ENCODE measurements around the gene OAS2. TPM values are rescaled to one million over a fixed set of nuclear protein-coding genes. Genes with fewer than 3 reads are reported as not detected.

The OAS2 gene, protein sequence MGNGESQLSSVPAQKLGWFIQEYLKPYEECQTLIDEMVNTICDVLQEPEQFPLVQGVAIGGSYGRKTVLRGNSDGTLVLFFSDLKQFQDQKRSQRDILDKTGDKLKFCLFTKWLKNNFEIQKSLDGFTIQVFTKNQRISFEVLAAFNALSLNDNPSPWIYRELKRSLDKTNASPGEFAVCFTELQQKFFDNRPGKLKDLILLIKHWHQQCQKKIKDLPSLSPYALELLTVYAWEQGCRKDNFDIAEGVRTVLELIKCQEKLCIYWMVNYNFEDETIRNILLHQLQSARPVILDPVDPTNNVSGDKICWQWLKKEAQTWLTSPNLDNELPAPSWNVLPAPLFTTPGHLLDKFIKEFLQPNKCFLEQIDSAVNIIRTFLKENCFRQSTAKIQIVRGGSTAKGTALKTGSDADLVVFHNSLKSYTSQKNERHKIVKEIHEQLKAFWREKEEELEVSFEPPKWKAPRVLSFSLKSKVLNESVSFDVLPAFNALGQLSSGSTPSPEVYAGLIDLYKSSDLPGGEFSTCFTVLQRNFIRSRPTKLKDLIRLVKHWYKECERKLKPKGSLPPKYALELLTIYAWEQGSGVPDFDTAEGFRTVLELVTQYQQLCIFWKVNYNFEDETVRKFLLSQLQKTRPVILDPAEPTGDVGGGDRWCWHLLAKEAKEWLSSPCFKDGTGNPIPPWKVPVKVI
- total RNA-seq (1 to 10 TPM in 5 of 6 donors, under 1 TPM in 1; 0.79 to 3.9 (median 1.4) TPM), polyA plus RNA-seq (under 1 TPM; 0.84 to 0.94 TPM)

DNA sequence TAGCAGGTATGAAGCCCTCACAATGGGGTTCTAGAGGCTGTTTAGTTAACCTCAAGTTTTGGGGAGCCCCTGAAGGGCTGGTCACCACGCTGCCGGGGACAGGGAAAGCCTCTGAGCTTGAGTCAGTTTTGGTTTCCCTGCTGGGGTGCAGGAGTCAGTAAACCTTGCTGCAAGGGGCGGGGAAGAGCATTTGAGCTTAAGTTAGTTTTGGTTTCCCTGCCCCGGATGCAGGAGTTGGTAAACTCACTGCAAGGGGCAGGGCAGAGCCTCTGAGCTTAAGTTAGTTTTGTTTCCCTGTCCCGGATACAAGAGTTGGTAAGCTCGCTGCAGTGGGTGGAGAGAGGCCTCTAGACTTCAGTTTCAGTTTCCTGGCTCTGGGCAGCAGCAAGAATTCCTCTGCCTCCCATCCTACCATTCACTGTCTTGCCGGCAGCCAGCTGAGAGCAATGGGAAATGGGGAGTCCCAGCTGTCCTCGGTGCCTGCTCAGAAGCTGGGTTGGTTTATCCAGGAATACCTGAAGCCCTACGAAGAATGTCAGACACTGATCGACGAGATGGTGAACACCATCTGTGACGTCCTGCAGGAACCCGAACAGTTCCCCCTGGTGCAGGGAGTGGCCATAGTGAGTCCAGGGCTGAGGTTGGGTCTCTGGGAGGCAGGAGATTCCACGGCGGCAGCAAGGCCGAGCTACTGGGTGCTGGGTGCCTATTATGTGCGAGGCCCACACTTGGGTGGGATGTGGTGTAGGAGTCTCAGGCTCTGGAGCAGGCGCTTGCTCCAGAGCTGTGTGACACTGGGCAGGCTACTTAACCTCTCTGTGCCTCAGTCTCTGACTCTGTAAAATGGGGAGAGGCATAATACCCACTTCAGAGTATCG is at the start of gene OAS2:
Gene OAS2, plus strand, starts transcription at position 357 of the 878 bp plus-strand sequence. Its CDS starts 90 bp downstream, at position 447.
- Histone ChIP-seq H3K4me3 (peak within 1 kb of the TSS in 3 of 4 donors; percentile 10 to 38 (median 22)), H3K27me3 (no peaks in the 10 kb centered on the region), H3K9me3 (no peaks in the 10 kb centered on the region), H3K4me1 (no peaks in the 10 kb centered on the region), H3K27ac (peak within 1 kb of the TSS in 3 of 4 donors; percentile 8 to 74 (median 64)), H3K36me3 (no peaks in the 10 kb centered on the region)
- ATAC-seq (peak in 3 of 4 donors; percentile 87 to 92 (median 92)), DNase-seq (peak in 1 of 6 donors; percentile 26), FAIRE-seq (no peak)
- 47 to 48% methylated on average over 19 of the region's 19 CpGs for WGBS, 2 donors
- TF ChIP-seq, protein P1, sequence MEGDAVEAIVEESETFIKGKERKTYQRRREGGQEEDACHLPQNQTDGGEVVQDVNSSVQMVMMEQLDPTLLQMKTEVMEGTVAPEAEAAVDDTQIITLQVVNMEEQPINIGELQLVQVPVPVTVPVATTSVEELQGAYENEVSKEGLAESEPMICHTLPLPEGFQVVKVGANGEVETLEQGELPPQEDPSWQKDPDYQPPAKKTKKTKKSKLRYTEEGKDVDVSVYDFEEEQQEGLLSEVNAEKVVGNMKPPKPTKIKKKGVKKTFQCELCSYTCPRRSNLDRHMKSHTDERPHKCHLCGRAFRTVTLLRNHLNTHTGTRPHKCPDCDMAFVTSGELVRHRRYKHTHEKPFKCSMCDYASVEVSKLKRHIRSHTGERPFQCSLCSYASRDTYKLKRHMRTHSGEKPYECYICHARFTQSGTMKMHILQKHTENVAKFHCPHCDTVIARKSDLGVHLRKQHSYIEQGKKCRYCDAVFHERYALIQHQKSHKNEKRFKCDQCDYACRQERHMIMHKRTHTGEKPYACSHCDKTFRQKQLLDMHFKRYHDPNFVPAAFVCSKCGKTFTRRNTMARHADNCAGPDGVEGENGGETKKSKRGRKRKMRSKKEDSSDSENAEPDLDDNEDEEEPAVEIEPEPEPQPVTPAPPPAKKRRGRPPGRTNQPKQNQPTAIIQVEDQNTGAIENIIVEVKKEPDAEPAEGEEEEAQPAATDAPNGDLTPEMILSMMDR (IDR thresholded peaks at IDR 0.05), result no peak
- intact Hi-C loops (cut with DNase I), result no loop called here

DNA sequence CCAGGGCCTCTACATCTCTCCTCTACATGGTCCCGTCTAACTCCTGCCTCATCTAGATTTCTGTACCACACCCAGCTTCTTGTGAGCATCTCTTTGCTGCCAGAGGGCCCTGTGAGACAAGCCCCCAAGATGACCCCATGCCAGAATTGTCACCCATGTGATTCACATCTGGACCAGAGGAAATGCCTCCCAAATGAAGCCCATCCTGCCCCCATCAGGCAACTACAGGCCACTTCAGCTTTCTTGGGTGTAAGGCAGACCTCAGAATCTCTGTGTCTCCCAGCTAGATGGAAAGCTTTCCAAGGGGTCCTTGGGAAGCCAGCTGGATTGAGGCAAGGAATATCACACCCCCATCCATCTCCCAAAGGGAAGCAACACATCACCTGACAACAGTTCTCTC is 49.3 kb upstream of the OAS2 start:
- no peak for FAIRE-seq
- TF ChIP-seq, protein P1 (IDR thresholded peaks at IDR 0.05), result no peak
- ATAC-seq, result no peak

DNA sequence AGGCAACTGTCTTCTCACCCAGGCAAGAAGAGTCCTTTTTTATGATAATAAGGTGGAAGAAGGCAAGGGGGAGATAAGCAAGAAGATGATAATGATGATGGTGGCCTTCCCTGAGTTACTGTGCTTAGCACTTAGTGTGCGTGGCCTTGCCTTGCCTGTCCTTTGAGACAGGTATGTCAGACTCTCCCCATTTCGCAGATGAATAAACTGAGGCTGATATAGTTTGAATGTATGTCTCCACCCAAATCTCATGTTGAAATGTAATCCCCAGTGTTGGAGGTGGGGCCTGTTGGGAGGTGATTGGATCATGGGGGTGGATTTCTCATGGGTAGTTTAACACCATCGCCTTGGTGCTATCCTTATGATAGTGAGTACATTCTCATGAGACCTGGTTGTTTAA is 48.6 kb upstream of the OAS2 start:
- TF ChIP-seq, protein P1 (IDR thresholded peaks at IDR 0.05), result no peak
- Histone ChIP-seq H3K4me3 (no peak overlapping the region), H3K9me3 (no peaks in the 10 kb centered on the region), H3K4me1 (peaks cover 0 to 7% (median 0%) of the 10 kb centered on the region in 3 donors), H3K27me3 (no peaks in the 10 kb centered on the region), H3K27ac (no peak overlapping the region), H3K36me3 (no peaks in the 10 kb centered on the region)
- WGBS, 2 donors, result 86 to 92% methylated on average over 3 of the region's 3 CpGs
- FAIRE-seq, result no peak
- no peak for ATAC-seq
- no peak for DNase-seq
- intact Hi-C loops (cut with DNase I), result no loop called here

More for the DNA sequence above, 49.3 kb upstream of the OAS2 start:
- intact Hi-C loops (cut with DNase I), result no loop called here
- Histone ChIP-seq H3K4me3 (no peak overlapping the region), H3K4me1 (peaks cover 0 to 10% (median 0%) of the 10 kb centered on the region in 3 donors), H3K9me3 (no peaks in the 10 kb centered on the region), H3K36me3 (no peaks in the 10 kb centered on the region), H3K27ac (no peak overlapping the region), H3K27me3 (no peaks in the 10 kb centered on the region)
- no peak for DNase-seq
- WGBS, 2 donors, result 84 to 100% methylated on average over 1 of the region's 1 CpG

DNA sequence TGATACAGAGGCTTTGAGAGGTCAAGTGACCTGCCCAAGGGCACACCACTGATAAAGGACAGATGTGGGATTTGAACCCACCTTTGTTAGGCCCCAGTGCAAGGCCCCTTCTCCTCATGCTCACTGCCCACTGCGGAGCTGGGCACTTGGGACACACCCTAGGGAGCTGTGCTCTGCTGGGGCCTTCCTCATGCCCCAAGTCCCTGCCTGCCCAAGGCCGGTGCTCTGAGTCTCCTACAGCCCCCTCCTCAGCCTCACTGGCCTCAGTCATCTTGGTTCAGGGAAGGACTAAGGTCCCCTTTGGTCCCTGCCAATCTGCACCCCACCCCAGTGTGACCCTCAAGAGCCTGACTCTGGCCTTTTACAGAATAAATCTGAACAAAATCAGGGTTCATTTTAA is 48.0 kb upstream of the OAS2 start:
- intact Hi-C loops (cut with DNase I), result no loop called here
- ATAC-seq (no peak), DNase-seq (no peak), FAIRE-seq (no peak)
- WGBS, 2 donors, result 91 to 95% methylated on average over 2 of the region's 2 CpGs
- Histone ChIP-seq H3K4me1 (peaks cover 0 to 2% (median 0%) of the 10 kb centered on the region in 3 donors), H3K9me3 (no peaks in the 10 kb centered on the region), H3K4me3 (no peak overlapping the region), H3K36me3 (no peaks in the 10 kb centered on the region), H3K27me3 (no peaks in the 10 kb centered on the region), H3K27ac (no peak overlapping the region)
- TF ChIP-seq, protein P1 (IDR thresholded peaks at IDR 0.05), result no peak

Measured in pancreas (tissue), 10 donors.